ENCODE data around the gene CAMK4.

Gene CAMK4

GRCh38 chr5:111262153-111262552, 38.0 kb downstream of the CAMK4 start:
- TF ChIP-seq CTCF (IDR thresholded peaks at IDR 0.05; ENCODE audit: insufficient read depth, low read length): no peak
- no peak for TF ChIP-seq POLR2AphosphoS5 (IDR thresholded peaks at IDR 0.05; ENCODE audit: low read depth)
- no peak for TF ChIP-seq GABPA (IDR thresholded peaks at IDR 0.05; ENCODE audit: low read depth)
- no peak for TF ChIP-seq SPI1 (IDR thresholded peaks at IDR 0.05; ENCODE audit: borderline replicate concordance, low read depth)
- TF ChIP-seq REST (IDR thresholded peaks at IDR 0.05; ENCODE audit: insufficient replicate concordance, low read depth): no peak
- H3K27me3 ChIP-seq (ENCODE audit: insufficient read depth, poor library complexity, severe bottlenecking): no peaks in the 10 kb centered on the region
- H3K27ac ChIP-seq (replicated peaks): no peak overlapping the region
- no peak for DNase-seq (ENCODE audit: low read depth in 1 of 2, low spot score in 1 of 2)
- H3K4me3 ChIP-seq (replicated peaks; ENCODE audit: insufficient read depth, low read length): no peak overlapping the region

GRCh38 chr5:111262815-111263214, 38.6 kb downstream of the CAMK4 start:
- no peak for DNase-seq (ENCODE audit: low read depth in 1 of 2, low spot score in 1 of 2)
- Histone ChIP-seq H3K4me3 (replicated peaks; ENCODE audit: insufficient read depth, low read length) (no peak overlapping the region), H3K27ac (replicated peaks) (no peak overlapping the region), H3K27me3 (ENCODE audit: insufficient read depth, poor library complexity, severe bottlenecking) (no peaks in the 10 kb centered on the region)
- no peak for TF ChIP-seq SPI1 (IDR thresholded peaks at IDR 0.05; ENCODE audit: borderline replicate concordance, low read depth)

- Histone ChIP-seq H3K27ac (replicated peaks) (no peak overlapping the region), H3K27me3 (ENCODE audit: insufficient read depth, poor library complexity, severe bottlenecking) (no peaks in the 10 kb centered on the region)
Measured at GRCh38 chr5:111266491-111266890, 42.3 kb downstream of the CAMK4 start.

More at GRCh38 chr5:111266491-111266890, 42.3 kb downstream of the CAMK4 start:
- TF ChIP-seq CTCF (IDR thresholded peaks at IDR 0.05; ENCODE audit: insufficient read depth, low read length) (no peak), SPI1 (IDR thresholded peaks at IDR 0.05; ENCODE audit: borderline replicate concordance, low read depth) (no peak), GABPA (IDR thresholded peaks at IDR 0.05; ENCODE audit: low read depth) (no peak), REST (IDR thresholded peaks at IDR 0.05; ENCODE audit: insufficient replicate concordance, low read depth) (no peak), POLR2AphosphoS5 (IDR thresholded peaks at IDR 0.05; ENCODE audit: low read depth) (no peak)
- DNase-seq (ENCODE audit: low read depth in 1 of 2, low spot score in 1 of 2): no peak
- no peak overlapping the region for H3K4me3 ChIP-seq (replicated peaks; ENCODE audit: insufficient read depth, low read length)

All from HL-60 (cell line).